COLO829 (cell line): ENCODE data around the gene GREB1L.
"Not testable (repeated sequence)": the region's sequence is repeated elsewhere in the genome, so short reads cannot be mapped to it uniquely, and the experiment has no call there.

ENCODE experiments used
- DNase-seq: peaks from one replicate; pipeline ENCODE4 v3.0.0; 2012; ENCODE audit warnings: low spot score

GREB1L gene

GRCh38 chr18:21307578-21307977 lies 65.5 kb downstream of the GREB1L start:
- no peak for DNase-seq

- no peak for DNase-seq
Measured at GRCh38 chr18:21309248-21309647, 67.2 kb downstream of the GREB1L start.

DNA sequence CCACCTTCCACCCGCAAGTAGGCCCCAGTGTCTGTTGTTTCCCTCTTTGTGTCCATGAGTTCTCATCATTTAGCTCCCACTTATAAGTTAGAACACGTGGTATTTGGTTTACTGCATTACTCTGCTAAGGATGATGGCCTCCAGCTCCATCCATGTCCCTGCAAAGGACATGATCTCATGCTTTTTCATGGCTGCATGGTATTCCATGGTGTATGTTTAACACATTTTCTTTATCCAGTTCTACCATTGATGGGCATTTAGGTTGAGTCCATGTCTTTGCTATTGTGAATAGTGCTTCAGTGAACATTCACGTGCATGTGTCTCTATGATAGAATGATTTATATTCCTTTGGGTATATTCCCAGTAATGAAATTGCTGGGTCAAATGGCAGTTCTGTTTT lies 69.9 kb downstream of the GREB1L start:
- not testable (repeated sequence) for DNase-seq

- DNase-seq, result no peak
Measured at GRCh38 chr18:21313576-21313975, 71.5 kb downstream of the GREB1L start.

- no peak for DNase-seq
Measured at GRCh38 chr18:21314724-21315123, 72.7 kb downstream of the GREB1L start.

DNA sequence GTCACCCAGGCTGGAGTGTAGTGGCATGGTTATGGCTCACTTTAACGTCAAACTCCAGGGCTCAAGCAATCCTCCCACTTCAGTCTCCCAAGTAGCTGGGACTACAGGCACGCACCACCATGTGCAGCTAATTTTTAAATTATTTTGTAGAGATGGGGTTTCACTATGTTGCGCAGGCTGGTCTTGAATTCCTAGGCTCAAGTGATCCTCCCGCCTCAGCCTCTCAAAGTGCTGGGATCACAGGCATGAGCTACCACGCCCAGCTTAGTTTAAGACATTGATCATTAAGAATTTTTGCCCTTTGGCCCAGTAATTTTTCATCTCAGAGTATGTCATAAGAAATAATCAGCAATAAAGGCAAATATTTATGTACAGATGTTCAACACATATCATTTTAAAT lies 73.1 kb downstream of the GREB1L start:
- not testable (repeated sequence) for DNase-seq

GRCh38 chr18:21315741-21316197 lies 73.7 kb downstream of the GREB1L start:
- DNase-seq, result no peak

DNA sequence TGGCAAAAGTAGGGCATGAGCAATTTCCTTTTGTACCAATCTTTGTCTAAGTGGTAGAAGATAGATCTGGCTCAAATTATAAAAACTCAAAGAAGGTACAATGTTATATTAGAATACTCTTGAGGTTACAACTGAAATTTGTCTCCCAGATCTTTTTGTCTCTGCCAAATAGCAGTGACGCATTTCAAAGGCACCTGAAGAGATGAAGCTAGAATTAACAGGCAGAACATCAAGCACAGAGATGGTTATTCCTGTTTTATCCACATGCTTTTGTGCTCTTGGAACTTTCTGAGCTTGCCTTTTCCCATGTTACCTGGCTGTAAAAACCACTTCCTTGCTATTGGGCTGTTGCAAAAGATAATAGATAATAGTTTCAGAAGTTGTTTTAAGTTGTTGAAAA lies 74.3 kb downstream of the GREB1L start:
- DNase-seq, result no peak

DNA sequence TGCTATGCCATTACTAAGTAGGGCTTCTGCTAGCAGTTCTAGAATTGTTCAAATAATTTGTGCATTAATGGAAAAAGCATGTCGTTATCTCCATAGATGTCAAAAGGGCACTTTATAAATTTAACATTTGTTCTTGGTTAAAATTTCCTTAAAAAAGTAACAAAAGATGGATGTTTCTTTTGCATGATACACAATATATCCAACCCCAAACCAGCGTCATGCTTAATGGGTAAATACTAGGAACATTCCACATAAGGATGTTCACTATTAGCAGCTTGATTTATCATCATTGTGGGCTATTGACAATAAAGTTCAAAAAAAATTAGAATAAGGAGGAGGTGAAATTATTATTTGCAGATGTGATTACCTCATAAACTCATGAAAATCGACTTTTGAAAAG lies 79.7 kb downstream of the GREB1L start:
- DNase-seq, result no peak

DNA sequence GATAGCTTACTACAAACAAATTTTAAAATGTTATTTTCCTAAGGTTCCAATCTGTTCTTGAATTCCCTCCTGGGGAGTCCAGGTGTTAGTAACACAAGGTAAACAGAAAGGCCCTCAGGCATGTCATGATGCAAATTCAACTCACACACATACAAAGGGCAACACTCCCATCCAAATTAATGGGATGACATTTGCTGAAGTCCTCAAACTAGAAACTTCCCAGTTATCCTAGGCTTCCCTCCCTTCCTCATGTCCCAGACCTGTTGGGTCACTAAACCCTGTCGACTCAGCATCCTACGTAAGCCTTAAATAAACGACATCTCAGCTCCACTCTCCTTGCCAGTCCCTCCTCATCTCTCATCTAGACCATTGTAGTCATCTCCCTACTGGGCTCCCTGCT lies 85.1 kb downstream of the GREB1L start:
- DNase-seq, result no peak

DNA sequence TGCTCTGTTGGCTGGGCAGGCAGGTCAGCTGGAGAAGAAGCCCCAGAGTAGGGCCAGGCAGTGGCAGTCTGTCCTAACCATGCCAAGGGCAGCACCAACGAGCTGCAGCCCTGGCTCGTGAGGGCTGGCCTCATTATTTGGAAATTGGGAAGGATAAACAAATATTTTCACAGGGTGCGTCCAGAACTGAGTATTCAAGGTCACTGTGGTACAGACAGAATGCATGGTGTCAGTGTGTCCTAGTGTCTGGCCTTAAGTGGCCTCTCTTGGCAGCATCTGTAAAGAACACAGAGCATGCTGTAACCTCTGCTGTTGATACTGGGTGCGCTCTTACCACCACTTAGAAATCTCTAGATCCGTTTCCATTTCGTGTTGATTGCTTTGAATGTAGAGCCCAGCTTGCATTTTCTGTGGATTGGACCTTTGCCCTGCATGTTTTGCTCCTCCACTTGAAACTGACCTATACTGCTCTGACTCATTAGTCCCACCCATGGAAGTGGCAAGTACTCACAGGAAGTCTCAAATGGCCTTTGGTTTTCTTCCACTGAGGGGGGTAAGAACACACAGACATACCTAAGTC lies 88.2 kb downstream of the GREB1L start:
- peak; percentile 3 for DNase-seq

DNA sequence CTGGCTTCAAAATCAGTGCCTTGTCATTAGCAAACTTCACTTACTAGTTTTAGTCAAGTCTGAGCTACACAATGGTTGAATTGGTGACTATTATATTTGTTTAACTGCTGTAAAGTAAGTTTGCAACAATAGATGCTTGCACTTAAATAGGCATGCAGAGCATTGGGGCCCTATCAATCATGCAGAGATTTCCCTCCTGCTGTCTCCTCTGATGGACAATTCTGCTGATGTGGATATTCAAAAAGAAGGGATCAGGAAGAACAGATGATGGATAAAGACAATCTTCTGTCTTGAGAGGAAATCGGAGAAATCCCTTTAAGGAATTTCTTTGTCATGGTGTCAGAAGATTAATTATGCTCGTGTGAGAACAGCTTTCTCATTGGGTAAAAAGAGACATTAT lies 89.0 kb downstream of the GREB1L start:
- DNase-seq, result no peak

DNA sequence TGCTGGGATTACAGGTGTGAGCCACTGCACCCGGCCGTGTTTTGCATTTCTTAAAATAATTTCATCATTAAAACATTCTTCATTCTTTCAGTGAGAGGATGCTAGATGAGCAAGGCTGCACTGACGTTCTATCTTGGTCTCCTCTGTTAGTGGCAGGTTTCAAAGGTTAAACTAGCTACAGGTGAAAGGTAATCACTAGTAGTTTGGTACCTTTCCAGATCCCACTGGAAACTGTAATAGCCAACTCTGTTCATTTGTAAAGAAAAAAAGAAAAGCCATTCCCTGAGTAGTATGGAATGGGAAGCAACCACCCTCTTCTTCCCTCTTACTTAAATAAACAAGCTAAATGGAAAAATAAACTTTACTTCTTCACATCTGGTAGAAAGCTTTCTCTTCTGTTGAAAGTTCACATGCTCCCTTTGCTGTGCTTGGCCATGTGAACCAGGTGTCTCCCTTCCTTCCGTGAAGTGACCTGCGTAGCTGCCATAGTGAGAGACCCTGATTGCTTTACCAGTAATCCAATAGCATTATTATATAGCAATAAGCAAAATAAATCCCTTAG lies 94.0 kb downstream of the GREB1L start:
- no peak for DNase-seq

- no peak for DNase-seq
Measured at GRCh38 chr18:21336846-21337245, 94.8 kb downstream of the GREB1L start.

DNA sequence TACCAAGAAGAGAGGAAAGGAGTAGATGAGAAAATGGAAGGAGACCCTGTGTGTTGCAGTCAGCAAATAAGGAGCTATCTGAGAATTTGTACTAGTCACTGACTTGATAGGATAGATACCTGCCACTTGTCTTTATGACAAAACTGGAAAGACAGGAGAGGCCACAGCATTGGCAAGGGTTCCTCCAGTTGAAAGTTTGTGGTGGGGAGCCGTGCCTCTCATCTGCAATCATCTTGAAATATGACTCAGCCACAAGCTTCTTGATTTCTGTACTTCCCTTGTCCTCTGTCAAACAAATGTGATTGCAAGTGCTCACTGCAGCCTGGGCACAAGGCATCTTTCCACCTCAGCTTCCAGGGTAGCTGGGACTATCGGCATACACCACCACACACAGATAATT lies 99.1 kb downstream of the GREB1L start:
- DNase-seq, result no peak

GRCh38 chr18:21342372-21342771 lies 100.3 kb downstream of the GREB1L start:
- DNase-seq, result no peak

GRCh38 chr18:21344860-21345259 lies 102.8 kb downstream of the GREB1L start:
- no peak for DNase-seq

GRCh38 chr18:21345840-21346239 lies 103.8 kb downstream of the GREB1L start:
- DNase-seq, result peak; percentile 22

- no peak for DNase-seq
Measured at GRCh38 chr18:21359746-21360145, 117.7 kb downstream of the GREB1L start.

DNA sequence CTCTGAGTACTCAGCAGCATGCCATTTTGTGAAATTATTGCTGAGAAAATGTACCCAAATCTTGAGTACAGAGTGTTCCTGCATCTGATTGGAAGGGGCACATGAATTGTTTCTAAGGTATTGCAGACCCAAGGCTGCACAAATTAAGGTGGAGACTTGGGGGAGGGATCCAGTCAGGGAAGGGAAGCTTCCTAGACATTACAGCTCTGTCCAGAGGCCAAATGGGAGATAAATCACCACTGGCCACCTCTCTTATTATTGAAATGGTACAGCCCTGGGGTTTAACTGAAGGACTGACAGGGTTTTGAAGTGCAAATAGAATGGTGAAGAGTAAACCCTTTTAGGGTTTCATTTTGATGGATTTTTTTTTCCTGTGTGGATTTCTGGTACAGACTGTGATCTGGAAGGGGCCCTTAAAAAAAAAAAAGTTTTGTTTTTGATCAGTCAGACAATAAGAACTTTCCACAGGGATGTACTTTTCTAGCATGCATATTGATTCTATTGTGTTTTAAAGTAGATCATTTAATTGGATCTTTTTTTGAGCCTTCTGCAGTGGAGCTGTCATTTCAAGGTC lies 119.4 kb downstream of the GREB1L start:
- DNase-seq, result no peak

- no peak for DNase-seq
Measured at GRCh38 chr18:21362831-21363230, 120.8 kb downstream of the GREB1L start.

GRCh38 chr18:21363348-21363747 lies 121.3 kb downstream of the GREB1L start:
- no peak for DNase-seq

DNA sequence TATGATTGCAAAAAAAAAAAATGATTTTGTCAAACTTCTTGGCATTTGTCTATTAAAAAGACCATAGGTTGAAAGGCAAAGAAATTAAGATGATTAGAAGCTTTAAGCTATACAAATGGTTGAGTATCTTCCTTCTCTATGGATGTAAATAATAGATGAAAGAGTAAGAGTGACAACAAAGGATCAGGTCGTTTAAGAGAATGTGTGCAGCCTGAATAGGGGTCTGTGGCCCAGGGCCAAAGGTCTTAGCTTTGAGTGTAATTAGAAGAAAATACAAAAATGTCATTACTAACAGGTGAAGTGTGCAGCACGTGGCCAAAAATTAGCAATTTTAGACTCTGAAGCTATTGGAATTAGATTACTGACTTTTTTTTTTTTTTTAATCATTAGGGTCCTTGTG lies 122.4 kb downstream of the GREB1L start:
- DNase-seq, result no peak

GRCh38 chr18:21366896-21367295 lies 124.9 kb downstream of the GREB1L start:
- DNase-seq, result no peak
